Ishikawa (cell line): ENCODE data around the gene BPIFB4.

ENCODE experiments used
- EGR1 ChIP-seq: IDR thresholded peaks from 2 replicates; pipeline ENCODE4 v1.6.1; 2012
- EP300 ChIP-seq: IDR thresholded peaks from 2 replicates; pipeline ENCODE4 v1.6.1; 2012; ENCODE audit warnings: borderline replicate concordance
- NFIC ChIP-seq: IDR thresholded peaks from 2 replicates; pipeline ENCODE4 v1.6.1; 2012
- USF1 ChIP-seq: IDR thresholded peaks from 2 replicates; pipeline ENCODE4 v1.6.1; 2012
- YY1 ChIP-seq: IDR thresholded peaks from 2 replicates; pipeline ENCODE4 v1.6.1; 2012; ENCODE audit warnings: low read depth

- TF ChIP-seq USF1, result no peak
- no peak for TF ChIP-seq YY1
- TF ChIP-seq EP300, result no peak
- no peak for TF ChIP-seq EGR1
- no peak for TF ChIP-seq NFIC
Measured at GRCh38 chr20:33042430-33042829, 37.0 kb upstream of the BPIFB4 start.
